Measurements from ENCODE around the gene RANBP3.
"Not testable (repeated sequence)": the region's sequence is repeated elsewhere in the genome, so short reads cannot be mapped to it uniquely, and the experiment has no call there.

RANBP3 gene

DNA sequence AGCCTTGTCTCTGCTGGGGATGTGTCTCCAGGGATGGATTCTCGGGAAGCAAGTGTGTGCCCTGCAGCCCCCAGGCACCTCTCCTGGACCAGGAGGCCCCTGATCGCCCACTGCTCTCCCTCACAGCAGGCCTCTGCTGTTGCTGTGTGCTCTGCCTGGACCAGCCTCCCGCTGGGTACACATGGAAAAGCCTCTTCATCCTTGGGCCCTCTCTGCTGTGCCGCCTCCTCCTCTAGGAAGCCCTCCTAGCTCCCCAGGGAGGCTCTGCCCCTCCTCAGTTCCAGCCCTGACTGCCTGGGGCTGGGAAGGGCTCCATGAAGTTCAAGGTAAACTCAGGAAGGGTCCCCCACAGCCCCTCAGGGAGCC is 86.4 kb downstream of the RANBP3 start:
- TF ChIP-seq, protein P1, sequence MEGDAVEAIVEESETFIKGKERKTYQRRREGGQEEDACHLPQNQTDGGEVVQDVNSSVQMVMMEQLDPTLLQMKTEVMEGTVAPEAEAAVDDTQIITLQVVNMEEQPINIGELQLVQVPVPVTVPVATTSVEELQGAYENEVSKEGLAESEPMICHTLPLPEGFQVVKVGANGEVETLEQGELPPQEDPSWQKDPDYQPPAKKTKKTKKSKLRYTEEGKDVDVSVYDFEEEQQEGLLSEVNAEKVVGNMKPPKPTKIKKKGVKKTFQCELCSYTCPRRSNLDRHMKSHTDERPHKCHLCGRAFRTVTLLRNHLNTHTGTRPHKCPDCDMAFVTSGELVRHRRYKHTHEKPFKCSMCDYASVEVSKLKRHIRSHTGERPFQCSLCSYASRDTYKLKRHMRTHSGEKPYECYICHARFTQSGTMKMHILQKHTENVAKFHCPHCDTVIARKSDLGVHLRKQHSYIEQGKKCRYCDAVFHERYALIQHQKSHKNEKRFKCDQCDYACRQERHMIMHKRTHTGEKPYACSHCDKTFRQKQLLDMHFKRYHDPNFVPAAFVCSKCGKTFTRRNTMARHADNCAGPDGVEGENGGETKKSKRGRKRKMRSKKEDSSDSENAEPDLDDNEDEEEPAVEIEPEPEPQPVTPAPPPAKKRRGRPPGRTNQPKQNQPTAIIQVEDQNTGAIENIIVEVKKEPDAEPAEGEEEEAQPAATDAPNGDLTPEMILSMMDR (IDR thresholded peaks at IDR 0.05; ENCODE audit: borderline replicate concordance, insufficient read depth, low read depth, low read length), result no peak
- no peak overlapping the region for H3K4me3 ChIP-seq (ENCODE audit: low read depth, low read length)

DNA sequence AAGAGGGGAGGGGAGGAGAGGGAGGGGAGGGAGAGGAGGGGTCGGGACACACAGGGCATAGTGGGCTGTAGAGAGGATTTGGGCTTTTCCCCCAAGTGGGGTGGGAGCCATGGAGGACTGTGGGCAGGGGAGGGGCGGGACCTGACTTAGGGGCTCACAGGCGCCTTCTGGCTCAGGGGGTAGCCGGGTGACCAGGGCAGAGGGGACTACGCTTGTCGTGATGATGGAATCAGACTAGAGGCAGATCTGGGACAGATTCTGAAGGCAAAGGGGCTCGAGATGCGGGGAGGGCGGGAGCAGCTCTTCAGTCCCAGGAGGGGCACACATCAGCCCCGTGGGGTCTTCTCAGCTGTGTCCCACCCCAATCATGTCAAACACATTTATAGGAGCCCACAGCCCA is 87.8 kb downstream of the RANBP3 start:
- TF ChIP-seq, protein P1 (IDR thresholded peaks at IDR 0.05; ENCODE audit: borderline replicate concordance, insufficient read depth, low read depth, low read length), result no peak
- no peak overlapping the region for H3K4me3 ChIP-seq (ENCODE audit: low read depth, low read length)

DNA sequence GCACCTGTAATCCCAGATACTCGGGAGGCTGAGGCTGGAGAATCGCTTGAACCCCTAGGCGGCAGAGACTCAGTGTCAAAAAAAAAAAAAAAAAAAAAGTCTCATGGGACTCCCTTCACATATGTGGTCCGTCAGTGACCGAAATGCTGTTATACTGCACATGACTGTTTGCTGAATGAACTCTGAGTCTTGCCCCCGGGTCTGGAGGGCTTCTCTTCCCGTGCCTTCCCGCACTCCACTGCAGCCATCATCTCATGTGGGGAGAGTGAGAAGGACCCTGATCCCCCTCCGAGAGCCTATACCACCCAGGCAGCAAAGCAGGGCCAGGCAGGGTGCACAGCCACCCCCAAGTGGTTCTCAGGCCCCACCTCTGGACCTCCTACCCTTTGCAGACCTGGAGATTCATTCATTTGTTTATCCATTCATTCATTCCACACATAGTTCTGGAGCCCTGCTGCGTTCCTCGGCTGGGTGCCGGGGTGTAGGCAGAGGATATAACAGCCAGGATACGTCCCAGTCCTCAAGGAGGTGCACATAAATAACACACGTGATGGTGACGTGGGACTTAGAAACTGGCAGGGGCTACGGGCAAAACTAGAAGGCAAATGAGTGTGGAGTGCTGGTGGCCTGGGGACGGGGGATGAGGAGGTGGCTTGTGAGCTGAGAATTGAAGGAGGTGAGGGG is 88.5 kb downstream of the RANBP3 start:
- no peak overlapping the region for H3K4me3 ChIP-seq (ENCODE audit: low read depth, low read length)
- TF ChIP-seq, protein P1 (IDR thresholded peaks at IDR 0.05; ENCODE audit: borderline replicate concordance, insufficient read depth, low read depth, low read length), result no peak

DNA sequence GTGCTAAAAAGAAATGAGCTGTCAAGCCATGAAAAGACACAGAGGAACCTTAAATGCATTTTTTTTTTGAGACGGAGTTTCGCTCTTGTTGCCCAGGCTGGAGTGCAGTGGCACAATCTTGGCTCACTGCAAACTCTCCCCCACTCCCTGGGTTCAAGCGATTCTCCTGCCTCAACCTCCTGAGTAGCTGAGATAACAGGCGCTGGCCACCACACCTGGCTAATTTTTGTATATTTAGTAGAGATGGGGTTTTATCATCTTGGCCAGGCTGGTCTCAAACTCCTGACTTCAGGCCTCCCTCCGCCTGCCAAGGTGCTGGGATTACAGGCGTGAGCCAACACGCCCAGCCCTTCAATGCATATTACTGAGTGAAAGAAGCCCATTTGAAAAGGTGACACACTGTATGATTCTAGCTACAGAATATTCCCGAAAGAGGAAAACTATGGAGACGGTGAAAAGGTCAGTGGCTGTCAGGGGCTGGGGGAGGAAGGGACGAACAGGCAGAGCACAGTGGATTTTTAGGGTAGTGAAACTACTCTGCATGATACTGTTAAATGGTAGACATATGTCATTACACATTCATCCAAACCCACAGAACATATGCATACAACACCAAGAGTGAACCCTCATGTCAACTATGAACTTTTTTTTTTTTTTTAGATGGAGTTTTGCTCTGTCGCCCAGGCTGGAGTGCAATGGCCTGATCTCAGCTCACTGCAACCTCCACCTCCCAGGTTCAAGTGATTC is 93.7 kb downstream of the RANBP3 start:
- not testable (repeated sequence) for H3K4me3 ChIP-seq (ENCODE audit: low read depth, low read length)

DNA sequence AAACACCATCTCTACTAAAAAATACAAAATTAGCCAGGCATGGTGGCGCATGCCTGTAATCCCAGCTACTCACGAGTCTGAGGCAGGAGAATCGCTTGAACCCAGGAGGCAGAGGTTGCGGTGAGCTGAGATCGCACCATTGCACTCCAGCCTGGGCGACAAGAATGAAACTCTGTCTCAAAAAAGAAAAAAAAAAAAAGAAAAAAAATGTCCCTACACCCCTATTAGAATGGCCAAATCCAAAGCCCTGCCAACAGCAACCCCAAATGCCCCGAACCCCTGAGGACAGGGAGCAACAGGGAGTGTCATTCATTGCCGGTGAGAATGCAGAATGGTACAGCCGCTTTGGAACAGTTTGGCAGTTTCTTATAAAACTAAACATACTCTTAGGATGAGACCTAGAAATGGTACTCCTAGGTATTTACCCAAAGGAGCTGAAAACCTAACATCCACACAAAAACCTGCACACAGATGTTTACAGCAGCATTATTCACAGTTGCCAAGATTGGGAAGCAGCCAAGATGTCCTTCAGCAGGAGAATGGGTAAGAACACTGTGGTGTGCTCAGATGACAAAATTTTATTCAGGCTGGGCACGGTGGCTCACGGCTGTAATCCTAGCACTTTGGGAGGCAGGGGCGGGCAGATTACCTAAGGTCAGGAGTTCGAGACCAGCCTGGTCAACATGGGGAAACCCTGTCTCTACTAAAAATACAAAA is 94.6 kb downstream of the RANBP3 start:
- H3K4me3 ChIP-seq (ENCODE audit: low read depth, low read length), result not testable (repeated sequence)

DNA sequence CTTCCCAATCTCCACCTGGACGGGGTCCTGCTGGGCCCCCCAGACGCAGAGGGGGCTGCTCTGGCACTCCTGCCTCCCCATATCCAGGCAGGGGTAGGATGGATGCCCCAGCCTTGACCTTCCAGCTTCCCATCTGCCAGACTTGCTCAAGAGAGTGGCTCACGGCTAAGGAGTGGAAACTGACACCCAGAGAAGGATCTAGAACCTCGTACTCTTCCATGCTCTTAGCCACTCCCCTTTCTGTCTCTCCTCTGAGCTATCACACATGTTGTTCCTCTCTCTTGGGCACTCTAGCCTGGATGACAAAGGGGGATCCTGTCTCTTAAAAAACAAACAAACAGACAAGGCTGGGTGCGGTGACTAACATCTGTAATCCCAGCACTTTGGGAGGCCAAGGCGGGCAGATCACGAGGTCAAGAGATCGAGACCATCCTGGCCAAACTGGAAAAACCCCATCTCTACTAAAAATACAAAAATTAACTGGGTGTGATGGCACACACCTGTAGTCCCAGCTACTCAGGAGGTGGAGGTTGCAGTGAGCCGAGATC is 95.4 kb downstream of the RANBP3 start:
- H3K4me3 ChIP-seq (ENCODE audit: low read depth, low read length), result no peak overlapping the region
- TF ChIP-seq, protein P1 (IDR thresholded peaks at IDR 0.05; ENCODE audit: borderline replicate concordance, insufficient read depth, low read depth, low read length), result no peak

DNA sequence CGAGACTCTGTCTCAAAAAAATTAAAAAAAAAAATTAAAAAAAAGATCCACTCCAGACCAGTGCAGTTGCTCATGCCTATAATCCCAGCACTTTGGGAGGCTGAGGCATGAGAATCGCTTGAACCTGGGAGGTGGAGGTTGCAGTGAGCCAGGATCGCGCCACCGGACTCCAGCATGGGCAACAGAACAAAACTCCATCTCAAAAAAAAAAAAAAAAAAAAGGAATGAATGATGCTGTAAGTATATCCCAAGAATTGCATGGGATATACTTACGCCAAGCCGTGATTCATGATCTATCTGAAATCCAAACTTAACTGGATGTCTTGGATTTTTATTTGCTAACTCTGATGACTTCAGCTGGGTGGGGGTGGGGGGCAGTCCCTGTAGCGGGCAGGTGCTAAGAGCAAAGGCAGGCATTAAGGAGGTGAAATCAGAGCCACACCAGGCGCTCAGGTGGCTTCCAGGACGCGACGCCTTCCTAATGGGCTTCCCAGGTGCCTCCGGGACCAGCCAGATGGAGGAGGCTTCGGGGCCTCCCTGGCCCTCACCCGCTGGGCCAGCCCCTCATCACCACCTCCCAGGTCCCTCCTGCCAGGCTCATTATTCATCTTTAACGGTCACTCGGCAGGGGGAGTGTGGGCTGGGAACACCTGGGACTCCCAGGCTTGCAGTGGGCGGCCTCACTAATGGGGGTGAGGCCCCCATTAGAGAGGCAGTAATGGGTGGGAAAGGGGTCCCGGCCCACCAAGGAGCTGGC is 96.2 kb downstream of the RANBP3 start:
- H3K4me3 ChIP-seq (ENCODE audit: low read depth, low read length), result no peak overlapping the region
- TF ChIP-seq, protein P1 (IDR thresholded peaks at IDR 0.05; ENCODE audit: borderline replicate concordance, insufficient read depth, low read depth, low read length), result no peak
